CD4-positive, alpha-beta T cell (primary cell): ENCODE results near the gene PDZRN4. TPM values are rescaled to one million over a fixed set of nuclear protein-coding genes. Genes with fewer than 3 reads are reported as not detected.

Source experiments
- ATAC-seq: fragments of 200-7000 bp; cut with Tn5 transposase; one replicate; pipeline ENCODE4 v1.10.0; 2022; ENCODE audit warnings: mild to moderate bottlenecking; ENCODE audit not compliant: poor library complexity
- CTCF ChIA-PET: fragments of 350-600 bp; sonication (Branson Sonifier 250); formaldehyde crosslinking; loops from one replicate; lab custom pipeline; 2021; ENCODE audit warnings: antibody characterized with exemption, inconsistent platforms; lab: Charles Lee
- POLR2A ChIA-PET: fragments of 350-600 bp; sonication (Branson Sonifier 250); formaldehyde crosslinking; loops from one replicate; lab custom pipeline; 2021; ENCODE audit warnings: antibody characterized with exemption, inconsistent platforms; lab: Charles Lee
- DNase-seq, 14 experiments: peaks; one replicate each; pipeline ENCODE4 v3.0.0-alpha.2; 2013 to 2020; ENCODE audit warnings: mixed read lengths in 2 of 14
- H3K27ac ChIP-seq, 2 donors: one replicate each; pipeline versions ENCODE4 v1.5.1 to v1.7.0; 2013; ENCODE audit warnings: low read length in 2 of 2, low read depth in 1 of 2, mild to moderate bottlenecking in 1 of 2
- H3K27me3 ChIP-seq, 2 experiments: 1 replicate in 1 of 2; 2 replicates in 1 of 2; pipeline versions ENCODE4 v1.6.1 to v1.7.0; 2013; ENCODE audit warnings: low read length in 2 of 2, control low read depth in 1 of 2, mild to moderate bottlenecking in 1 of 2, moderate library complexity in 1 of 2; ENCODE audit not compliant: insufficient read depth in 2 of 2, control insufficient read depth in 1 of 2
- H3K36me3 ChIP-seq: one replicate; pipeline ENCODE4 v1.6.1; 2013; ENCODE audit warnings: low read length, control low read depth; ENCODE audit not compliant: insufficient read depth
- H3K4me1 ChIP-seq: one replicate; pipeline ENCODE4 v1.6.1; 2013; ENCODE audit warnings: low read length, control low read depth; ENCODE audit not compliant: insufficient read depth
- H3K4me3 ChIP-seq: one replicate; pipeline ENCODE4 v1.5.1; 2013; ENCODE audit warnings: mild to moderate bottlenecking, low read length, moderate library complexity
- H3K9me3 ChIP-seq, 2 experiments: 1 replicate in 1 of 2; 2 replicates in 1 of 2; pipeline versions ENCODE4 v1.6.1 to v1.7.0; 2013; ENCODE audit warnings: low read length in 2 of 2, mild to moderate bottlenecking in 2 of 2, control low read depth in 1 of 2, moderate library complexity in 1 of 2; ENCODE audit not compliant: control insufficient read depth in 1 of 2, insufficient read depth in 1 of 2
- H3K27ac Mint-ChIP-seq: one replicate; pipeline ENCODE4 v1.8.0; 2020; ENCODE audit warnings: mixed read lengths
- H3K27me3 Mint-ChIP-seq: one replicate; pipeline ENCODE4 v1.8.0; 2021; ENCODE audit warnings: mixed read lengths
- H3K36me3 Mint-ChIP-seq: one replicate; pipeline ENCODE4 v1.8.0; 2021; ENCODE audit warnings: low read depth, mixed read lengths
- H3K4me1 Mint-ChIP-seq: one replicate; pipeline ENCODE4 v1.8.0; 2021; ENCODE audit warnings: low read depth, mixed read lengths
- H3K4me3 Mint-ChIP-seq: one replicate; pipeline ENCODE4 v1.8.0; 2020; ENCODE audit warnings: mild to moderate bottlenecking, mixed read lengths
- H3K9me3 Mint-ChIP-seq: one replicate; pipeline ENCODE4 v1.8.0; 2020; ENCODE audit warnings: mixed read lengths
- intact Hi-C, 2 experiments: fragments of 100-400 bp; cut with DNase I in 1 of 2; cut with micrococcal nuclease in 1 of 2; formaldehyde crosslinking; loops; one replicate each; pipeline versions ENCODE4 v1.15.1 to v1.9.0; 2023 to 2025; cut with DNase I, micrococcal nuclease
- total RNA-seq, 174 experiments: library from RNA in 2 of 174; stranded (reverse) in 2 of 174; gene quantifications; one replicate each; pipeline ENCODE4 v1.2.3 and lab custom pipeline; 2021 to 2026
- TF ChIP-seq, protein P1 (sequence below): fragments of 200-600 bp; IDR thresholded peaks from one replicate; pipeline ENCODE4 v1.8.0; 2022; ENCODE audit warnings: antibody characterized with exemption, mild to moderate bottlenecking

Gene PDZRN4
- total RNA-seq, 2 experiments from 2014 or later: not detected

DNA sequence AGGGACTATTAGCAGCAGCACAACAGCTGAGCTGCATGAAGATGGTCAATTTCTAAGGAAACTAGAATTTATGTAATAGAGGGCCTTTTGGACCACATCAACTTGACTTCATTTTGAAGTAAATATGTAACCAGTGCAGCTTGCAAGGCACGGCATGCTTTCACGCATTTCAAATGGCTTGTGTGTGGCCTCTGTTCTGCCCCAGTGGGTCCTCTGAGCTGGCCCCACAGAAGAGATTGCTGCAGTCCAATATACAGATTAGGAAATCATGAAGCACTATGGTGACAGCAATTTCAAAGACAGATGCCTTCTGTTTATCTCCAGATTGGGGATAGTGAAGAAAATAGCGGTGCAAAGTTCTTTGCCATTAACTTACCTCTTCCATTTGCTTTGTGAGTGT lies 101.4 kb downstream of the PDZRN4 start:
- no peaks in the 10 kb centered on the region for H3K36me3 Mint-ChIP-seq
- no peak overlapping the region for H3K4me3 Mint-ChIP-seq
- no peak for ATAC-seq
- Histone ChIP-seq H3K36me3 (no peaks in the 10 kb centered on the region), H3K27ac (no peak overlapping the region), H3K9me3 (no peaks in the 10 kb centered on the region), H3K27me3 (no peaks in the 10 kb centered on the region), H3K4me3 (no peak overlapping the region), H3K4me1 (no peaks in the 10 kb centered on the region)
- TF ChIP-seq, protein P1, sequence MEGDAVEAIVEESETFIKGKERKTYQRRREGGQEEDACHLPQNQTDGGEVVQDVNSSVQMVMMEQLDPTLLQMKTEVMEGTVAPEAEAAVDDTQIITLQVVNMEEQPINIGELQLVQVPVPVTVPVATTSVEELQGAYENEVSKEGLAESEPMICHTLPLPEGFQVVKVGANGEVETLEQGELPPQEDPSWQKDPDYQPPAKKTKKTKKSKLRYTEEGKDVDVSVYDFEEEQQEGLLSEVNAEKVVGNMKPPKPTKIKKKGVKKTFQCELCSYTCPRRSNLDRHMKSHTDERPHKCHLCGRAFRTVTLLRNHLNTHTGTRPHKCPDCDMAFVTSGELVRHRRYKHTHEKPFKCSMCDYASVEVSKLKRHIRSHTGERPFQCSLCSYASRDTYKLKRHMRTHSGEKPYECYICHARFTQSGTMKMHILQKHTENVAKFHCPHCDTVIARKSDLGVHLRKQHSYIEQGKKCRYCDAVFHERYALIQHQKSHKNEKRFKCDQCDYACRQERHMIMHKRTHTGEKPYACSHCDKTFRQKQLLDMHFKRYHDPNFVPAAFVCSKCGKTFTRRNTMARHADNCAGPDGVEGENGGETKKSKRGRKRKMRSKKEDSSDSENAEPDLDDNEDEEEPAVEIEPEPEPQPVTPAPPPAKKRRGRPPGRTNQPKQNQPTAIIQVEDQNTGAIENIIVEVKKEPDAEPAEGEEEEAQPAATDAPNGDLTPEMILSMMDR: no peak
- ChIA-PET POLR2A (no interaction called here), CTCF (no interaction called here)
- intact Hi-C loops: no loop called here
- no peaks in the 10 kb centered on the region for H3K4me1 Mint-ChIP-seq
- H3K27ac Mint-ChIP-seq: no peak overlapping the region
- H3K27me3 Mint-ChIP-seq: peaks cover 3% of the 10 kb centered on the region
- H3K9me3 Mint-ChIP-seq: no peaks in the 10 kb centered on the region
- DNase-seq: no peak

DNA sequence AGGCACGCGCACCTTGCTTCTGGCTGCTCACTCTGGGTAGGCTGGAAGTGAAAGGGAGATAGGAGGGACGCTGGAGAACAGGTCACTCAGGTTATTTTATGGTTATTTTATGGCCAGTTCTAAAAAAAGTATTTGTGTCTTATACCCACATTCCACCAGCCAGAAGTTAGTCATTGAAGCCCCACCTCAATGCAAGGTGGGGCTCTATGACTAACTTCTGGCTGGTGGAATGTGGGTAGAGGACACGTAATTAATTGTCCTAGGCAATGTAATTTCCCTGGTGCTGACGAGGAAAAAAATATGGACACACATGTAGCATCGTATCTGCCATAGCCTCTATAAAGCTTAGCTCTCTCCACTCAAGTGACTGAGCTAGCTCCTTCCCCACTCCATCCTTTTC lies 104.9 kb downstream of the PDZRN4 start:
- no peak for DNase-seq
- H3K4me1 Mint-ChIP-seq: no peaks in the 10 kb centered on the region
- ChIA-PET POLR2A (no interaction called here), CTCF (no interaction called here)
- no peak overlapping the region for H3K4me3 ChIP-seq
- TF ChIP-seq, protein P1: no peak
- no peak overlapping the region for H3K27ac Mint-ChIP-seq
- no peak for ATAC-seq
- no peaks in the 10 kb centered on the region for H3K9me3 ChIP-seq
- H3K27me3 Mint-ChIP-seq: peaks cover 3% of the 10 kb centered on the region
- no peak overlapping the region for H3K27ac ChIP-seq
- no peaks in the 10 kb centered on the region for H3K27me3 ChIP-seq
- no peaks in the 10 kb centered on the region for H3K9me3 Mint-ChIP-seq
- intact Hi-C loops: no loop called here
- H3K36me3 ChIP-seq: no peaks in the 10 kb centered on the region
- no peaks in the 10 kb centered on the region for H3K36me3 Mint-ChIP-seq
- no peak overlapping the region for H3K4me3 Mint-ChIP-seq
- no peaks in the 10 kb centered on the region for H3K4me1 ChIP-seq

DNA sequence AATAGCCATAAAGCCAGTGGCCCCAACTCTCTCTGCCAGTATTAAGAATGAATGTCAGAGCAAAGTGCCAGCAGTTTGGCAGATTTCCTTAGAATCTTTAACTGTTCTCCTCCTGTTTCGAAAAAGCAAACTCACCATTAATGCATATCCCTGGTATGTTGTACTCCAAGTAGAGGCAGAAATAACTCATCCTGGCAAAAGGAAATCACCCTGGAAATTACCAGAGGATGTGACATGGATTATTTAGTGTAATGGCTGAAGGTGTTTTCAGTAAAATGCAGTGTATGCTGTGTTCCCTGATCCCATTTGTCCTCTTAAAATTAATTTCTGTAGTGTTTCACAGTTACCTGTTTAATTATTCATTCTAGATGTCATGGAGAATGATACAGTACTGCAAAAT lies 105.3 kb downstream of the PDZRN4 start:
- DNase-seq (no peak), ATAC-seq (no peak)
- H3K4me3 ChIP-seq: no peak overlapping the region
- ChIA-PET POLR2A (no interaction called here), CTCF (no interaction called here)
- intact Hi-C loops: no loop called here
- no peaks in the 10 kb centered on the region for H3K36me3 ChIP-seq
- Mint-ChIP-seq H3K4me1 (no peaks in the 10 kb centered on the region), H3K9me3 (no peaks in the 10 kb centered on the region), H3K36me3 (no peaks in the 10 kb centered on the region), H3K27me3 (peaks cover 3% of the 10 kb centered on the region), H3K27ac (no peak overlapping the region), H3K4me3 (no peak overlapping the region)
- no peak overlapping the region for H3K27ac ChIP-seq
- H3K9me3 ChIP-seq: no peaks in the 10 kb centered on the region
- no peaks in the 10 kb centered on the region for H3K27me3 ChIP-seq
- no peaks in the 10 kb centered on the region for H3K4me1 ChIP-seq
- TF ChIP-seq, protein P1: no peak
